ENCODE results near the gene B4GALT1.

The B4GALT1 gene

DNA sequence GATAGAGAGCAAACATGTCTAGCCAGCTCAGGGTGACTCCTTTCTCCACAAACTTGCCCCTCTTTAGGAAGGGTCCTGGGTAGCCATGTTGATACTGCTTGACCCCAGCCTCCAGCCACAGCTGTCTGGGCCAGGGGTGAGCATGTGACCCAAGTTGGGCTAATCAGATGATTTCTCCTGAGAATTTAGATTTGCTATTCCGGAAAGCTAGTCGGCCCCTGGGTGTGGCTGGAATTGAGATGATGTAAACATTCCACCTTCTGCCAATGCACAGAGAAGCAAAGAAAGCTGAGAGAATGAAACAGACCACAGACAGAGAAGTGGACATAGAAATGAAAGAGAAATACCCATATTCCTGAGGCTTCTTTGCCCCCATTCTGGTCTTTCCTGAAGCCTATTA, 17.8 kb upstream of the B4GALT1 start:
- no peak overlapping the region for H3K4me3 ChIP-seq (ENCODE audit: low read depth, low read length)
- DNase-seq (ENCODE audit: low read depth): no peak
- TF ChIP-seq, protein P1, sequence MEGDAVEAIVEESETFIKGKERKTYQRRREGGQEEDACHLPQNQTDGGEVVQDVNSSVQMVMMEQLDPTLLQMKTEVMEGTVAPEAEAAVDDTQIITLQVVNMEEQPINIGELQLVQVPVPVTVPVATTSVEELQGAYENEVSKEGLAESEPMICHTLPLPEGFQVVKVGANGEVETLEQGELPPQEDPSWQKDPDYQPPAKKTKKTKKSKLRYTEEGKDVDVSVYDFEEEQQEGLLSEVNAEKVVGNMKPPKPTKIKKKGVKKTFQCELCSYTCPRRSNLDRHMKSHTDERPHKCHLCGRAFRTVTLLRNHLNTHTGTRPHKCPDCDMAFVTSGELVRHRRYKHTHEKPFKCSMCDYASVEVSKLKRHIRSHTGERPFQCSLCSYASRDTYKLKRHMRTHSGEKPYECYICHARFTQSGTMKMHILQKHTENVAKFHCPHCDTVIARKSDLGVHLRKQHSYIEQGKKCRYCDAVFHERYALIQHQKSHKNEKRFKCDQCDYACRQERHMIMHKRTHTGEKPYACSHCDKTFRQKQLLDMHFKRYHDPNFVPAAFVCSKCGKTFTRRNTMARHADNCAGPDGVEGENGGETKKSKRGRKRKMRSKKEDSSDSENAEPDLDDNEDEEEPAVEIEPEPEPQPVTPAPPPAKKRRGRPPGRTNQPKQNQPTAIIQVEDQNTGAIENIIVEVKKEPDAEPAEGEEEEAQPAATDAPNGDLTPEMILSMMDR (IDR thresholded peaks at IDR 0.05; ENCODE audit: low read depth, low read length, missing control alignments): no peak

DNA sequence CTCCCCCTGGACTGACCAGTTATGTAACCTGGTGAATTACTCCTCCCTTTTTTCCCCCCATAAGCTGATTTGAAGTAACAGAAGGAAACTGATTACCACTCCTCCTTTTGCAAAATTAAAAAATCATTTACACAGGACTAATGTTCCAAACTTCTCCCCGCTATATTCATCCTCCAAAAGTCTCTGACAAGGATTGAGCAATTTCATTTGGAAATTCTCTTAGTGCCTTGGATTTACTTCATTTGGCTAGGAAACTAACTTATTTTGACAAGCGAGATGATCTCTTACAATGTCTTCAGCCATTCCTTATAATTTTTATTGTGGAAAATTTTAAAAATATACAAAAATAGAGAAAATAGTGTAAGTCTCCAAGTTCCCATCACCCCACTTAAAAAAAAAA, 15.4 kb upstream of the B4GALT1 start:
- no peak overlapping the region for H3K4me3 ChIP-seq (ENCODE audit: low read depth, low read length)
- no peak for DNase-seq (ENCODE audit: low read depth)
- TF ChIP-seq, protein P1 (IDR thresholded peaks at IDR 0.05; ENCODE audit: low read depth, low read length, missing control alignments): no peak

DNA sequence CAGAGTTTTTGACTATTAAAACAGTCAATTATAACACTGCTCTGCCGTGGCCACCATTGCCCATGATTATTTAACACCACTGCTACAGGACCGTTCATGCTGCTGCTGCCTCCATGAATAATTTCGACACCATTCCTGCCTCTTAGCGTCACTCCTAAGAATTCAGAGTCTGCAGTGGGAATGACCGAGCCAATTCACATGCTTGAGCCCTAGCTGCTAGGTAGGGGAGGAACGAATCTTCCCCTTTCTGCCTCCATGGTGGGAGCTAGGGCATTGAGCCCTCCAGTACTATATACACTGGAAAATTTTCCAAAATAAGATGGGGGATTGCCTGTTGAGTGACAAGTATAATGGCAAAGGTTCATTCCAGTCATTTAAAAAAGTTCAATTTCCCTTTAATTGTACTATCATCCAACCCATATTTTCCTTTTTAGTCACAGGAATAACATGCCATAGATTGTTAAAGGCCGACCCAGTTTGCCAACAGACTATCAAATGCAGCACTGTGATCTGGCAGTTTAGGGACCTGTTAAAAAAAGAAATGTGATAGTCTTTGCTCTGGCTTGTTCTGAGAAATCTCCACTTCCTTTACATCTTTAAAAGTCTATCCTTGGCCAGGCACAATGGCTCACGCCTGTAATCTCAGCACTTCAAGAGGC, 13.5 kb upstream of the B4GALT1 start:
- TF ChIP-seq, protein P1 (IDR thresholded peaks at IDR 0.05; ENCODE audit: low read depth, low read length, missing control alignments): no peak
- DNase-seq (ENCODE audit: low read depth): no peak

DNA sequence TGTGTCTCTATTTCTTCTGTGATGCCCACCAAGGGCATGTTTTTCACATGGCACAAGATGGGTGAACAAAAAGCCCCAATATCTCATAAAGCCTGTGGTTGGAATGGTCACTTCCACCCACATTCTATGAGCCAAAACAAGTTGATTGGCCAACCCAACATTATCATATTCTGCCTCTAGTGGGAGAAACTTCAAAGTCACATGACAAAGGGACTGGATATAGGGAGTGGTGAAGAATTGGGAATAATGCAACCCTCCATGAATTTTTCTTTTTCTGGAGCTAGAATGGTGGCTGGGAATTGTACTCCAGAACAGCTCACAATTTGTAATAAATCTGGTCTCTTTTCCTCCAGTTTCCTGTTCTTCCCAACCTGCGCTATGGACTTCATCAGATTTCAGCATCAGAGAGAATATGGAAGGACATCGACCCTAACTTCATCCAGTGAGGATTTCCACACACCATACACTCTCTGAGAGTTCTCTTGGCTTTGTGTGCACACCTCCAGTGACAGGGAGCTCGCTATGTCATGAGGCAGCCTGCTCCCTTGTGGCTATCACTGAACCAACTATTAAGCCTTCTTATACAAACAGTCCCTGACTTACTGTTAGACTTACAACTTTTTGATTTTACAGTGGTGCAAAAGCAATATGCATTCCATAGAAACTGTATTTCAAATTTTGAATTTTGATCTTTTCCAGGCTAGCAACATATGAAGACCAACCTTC, 12.0 kb upstream of the B4GALT1 start:
- TF ChIP-seq, protein P1 (IDR thresholded peaks at IDR 0.05; ENCODE audit: low read depth, low read length, missing control alignments): no peak
- no peak overlapping the region for H3K4me3 ChIP-seq (ENCODE audit: low read depth, low read length)
- no peak for DNase-seq (ENCODE audit: low read depth)

More for the DNA sequence above, 13.5 kb upstream of the B4GALT1 start:
- no peak overlapping the region for H3K4me3 ChIP-seq (ENCODE audit: low read depth, low read length)

DNA sequence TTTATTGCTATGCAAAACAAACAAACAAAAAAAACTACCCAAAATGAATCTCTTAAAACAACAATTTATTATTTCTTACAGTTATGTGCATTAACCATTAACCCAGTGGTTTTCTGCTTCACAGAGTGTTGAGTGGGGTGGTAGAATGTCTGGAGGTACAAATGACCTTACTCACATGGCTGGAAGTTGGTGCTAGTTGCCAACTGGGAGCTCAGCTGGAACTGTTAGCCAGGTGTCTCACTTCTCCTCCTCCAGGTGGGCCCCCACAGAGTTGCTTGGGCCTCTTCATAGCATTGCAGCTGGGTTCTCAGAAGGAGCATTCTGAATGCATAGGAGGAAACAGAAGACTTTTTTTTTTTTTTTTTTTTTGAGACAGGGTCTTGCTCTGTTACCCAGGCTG, 10.5 kb upstream of the B4GALT1 start:
- H3K4me3 ChIP-seq (ENCODE audit: low read depth, low read length): no peak overlapping the region
- DNase-seq (ENCODE audit: low read depth): no peak
- TF ChIP-seq, protein P1 (IDR thresholded peaks at IDR 0.05; ENCODE audit: low read depth, low read length, missing control alignments): no peak

DNA sequence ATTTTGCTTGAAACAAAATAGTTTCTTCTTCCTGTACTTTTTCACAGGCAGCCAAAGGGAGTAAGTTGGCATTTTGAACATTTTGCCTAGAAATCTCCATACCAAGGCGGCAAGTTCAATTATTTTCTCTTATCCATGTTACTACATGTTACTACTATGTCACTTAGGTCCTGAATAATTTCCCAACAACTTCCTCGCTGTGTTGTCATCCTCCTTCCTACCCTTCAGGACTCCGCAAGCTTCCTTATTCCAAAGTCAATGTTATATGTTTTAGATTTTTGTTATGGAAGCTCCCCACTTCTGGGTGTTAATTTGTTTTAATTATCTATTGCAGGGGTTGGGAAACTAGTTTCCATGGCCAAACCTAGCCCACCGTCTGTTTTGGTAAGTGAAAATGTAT, 9.9 kb upstream of the B4GALT1 start:
- TF ChIP-seq, protein P1 (IDR thresholded peaks at IDR 0.05; ENCODE audit: low read depth, low read length, missing control alignments): no peak
- H3K4me3 ChIP-seq (ENCODE audit: low read depth, low read length): no peak overlapping the region
- DNase-seq (ENCODE audit: low read depth): no peak
